CD14-positive monocyte (primary cell): ENCODE data around the gene RPGRIP1L. TPM values are rescaled to one million over a fixed set of nuclear protein-coding genes. Genes with fewer than 3 reads are reported as not detected.

ENCODE experiments used
- DNase-seq, 3 donors: peaks; one replicate each; pipeline ENCODE4 v3.0.0-alpha.2; 2011 to 2022
- H2AFZ ChIP-seq: 2 replicates; pipeline ENCODE4 v1.6.0; 2012; ENCODE audit warnings: mild to moderate bottlenecking, low read depth, low read length, inconsistent platforms; ENCODE audit not compliant: insufficient read depth, poor library complexity, severe bottlenecking
- H3K27ac ChIP-seq, 2 donors: 1 replicate in 1 of 2; 2 replicates in 1 of 2; pipeline ENCODE4 v1.5.1; 2012 to 2013; ENCODE audit warnings: low read length in 2 of 2, control low read depth in 1 of 2, inconsistent platforms in 1 of 2, low read depth in 1 of 2, mild to moderate bottlenecking in 1 of 2
- H3K27me3 ChIP-seq, 2 donors: one replicate each; pipeline versions ENCODE4 v1.6.0 to v1.6.1; 2011 to 2013; ENCODE audit warnings: low read length in 2 of 2; ENCODE audit not compliant: control insufficient read depth in 2 of 2, insufficient read depth in 2 of 2
- H3K36me3 ChIP-seq, 2 donors: replicated peaks in 1 of 2; 1 replicate in 1 of 2; 2 replicates in 1 of 2; pipeline versions ENCODE4 v1.5.1 to v1.6.1; 2012 to 2013; ENCODE audit warnings: low read length in 2 of 2, control low read depth in 1 of 2, inconsistent platforms in 1 of 2, mild to moderate bottlenecking in 1 of 2; ENCODE audit not compliant: insufficient read depth in 2 of 2, control insufficient read depth in 1 of 2
- H3K4me1 ChIP-seq, 2 donors: 1 replicate in 1 of 2; 2 replicates in 1 of 2; pipeline versions ENCODE4 v1.5.1 to v1.6.1; 2012 to 2013; ENCODE audit warnings: low read length in 2 of 2, control low read depth in 1 of 2, inconsistent platforms in 1 of 2, mild to moderate bottlenecking in 1 of 2, moderate library complexity in 1 of 2; ENCODE audit not compliant: insufficient read depth in 2 of 2, control insufficient read depth in 1 of 2
- H3K4me2 ChIP-seq: replicated peaks from 2 replicates; pipeline ENCODE3; 2012; ENCODE audit warnings: low read length, moderate library complexity, mild to moderate bottlenecking; ENCODE audit not compliant: poor library complexity, severe bottlenecking; ENCODE audit errors: extremely low read depth
- H3K4me3 ChIP-seq, 3 experiments: fragments of 200-600 bp in 1 of 3; sonication (generic) in 1 of 3; replicated peaks in 1 of 3; 1 replicate in 2 of 3; 2 replicates in 1 of 3; pipeline ENCODE4 v1.5.1; 2011 to 2013; ENCODE audit warnings: low read length in 3 of 3, mild to moderate bottlenecking in 3 of 3, control low read depth in 2 of 3, low read depth in 2 of 3, inconsistent platforms in 1 of 3, moderate library complexity in 1 of 3
- H3K79me2 ChIP-seq: 2 replicates; pipeline ENCODE4 v1.6.0; 2012; ENCODE audit warnings: mild to moderate bottlenecking, control low read depth, inconsistent platforms, low read length, moderate library complexity; ENCODE audit not compliant: insufficient read depth
- H3K9ac ChIP-seq: 2 replicates; pipeline ENCODE4 v1.6.0; 2017; ENCODE audit warnings: low read length, mild to moderate bottlenecking; ENCODE audit not compliant: insufficient read depth, poor library complexity, severe bottlenecking
- H3K9me3 ChIP-seq, 2 donors: replicated peaks in 1 of 2; 1 replicate in 1 of 2; 2 replicates in 1 of 2; pipeline versions ENCODE4 v1.5.1 to v1.6.1; 2012 to 2013; ENCODE audit warnings: low read length in 2 of 2, control low read depth in 1 of 2; ENCODE audit not compliant: control insufficient read depth in 1 of 2, insufficient read depth in 1 of 2
- H4K20me1 ChIP-seq: 2 replicates; pipeline ENCODE4 v1.6.0; 2012; ENCODE audit warnings: mild to moderate bottlenecking, low read length, control low read depth, moderate library complexity; ENCODE audit not compliant: insufficient read depth
- H3K27ac Mint-ChIP-seq, 7 donors: one replicate each; pipeline ENCODE4 v1.8.0; 2020; ENCODE audit warnings: mild to moderate bottlenecking in 7 of 7, mixed read lengths in 7 of 7, moderate library complexity in 6 of 7, inconsistent platforms in 2 of 7
- H3K27me3 Mint-ChIP-seq, 3 donors: one replicate each; pipeline ENCODE4 v1.8.0; 2021 to 2022; ENCODE audit warnings: low read depth in 3 of 3, mild to moderate bottlenecking in 3 of 3, mixed read lengths in 3 of 3, moderate library complexity in 3 of 3, inconsistent platforms in 1 of 3
- H3K36me3 Mint-ChIP-seq, 2 donors: one replicate each; pipeline ENCODE4 v1.8.0; 2020; ENCODE audit warnings: mixed read lengths in 2 of 2, inconsistent platforms in 1 of 2, mild to moderate bottlenecking in 1 of 2
- H3K4me1 Mint-ChIP-seq: one replicate; pipeline ENCODE4 v1.8.0; 2020; ENCODE audit warnings: mild to moderate bottlenecking, mixed read lengths
- H3K4me3 Mint-ChIP-seq, 2 donors: one replicate each; pipeline ENCODE4 v1.8.0; 2020; ENCODE audit warnings: mild to moderate bottlenecking in 2 of 2, mixed read lengths in 2 of 2, moderate library complexity in 1 of 2
- H3K9me3 Mint-ChIP-seq, 7 donors: one replicate each; pipeline ENCODE4 v1.8.0; 2020 to 2022; ENCODE audit warnings: mixed read lengths in 7 of 7, mild to moderate bottlenecking in 6 of 7, moderate library complexity in 6 of 7, inconsistent platforms in 2 of 7
- WGBS: methylation state at CpG from one replicate; pipeline ENCODE4 v1.1.5; 2013; ENCODE audit warnings: missing lambda C conversion rate; ENCODE audit not compliant: insufficient coverage; 5-methylcytosine and 5-hydroxymethylcytosine counted together
- intact Hi-C, 2 donors: fragments of 100-400 bp; cut with micrococcal nuclease; formaldehyde crosslinking; loops; one replicate each; pipeline versions ENCODE4 v1.15.0 to v1.15.1; 2023
- polyA plus RNA-seq, 3 donors: library from polyadenylated mRNA; depleted of rRNA in 1 of 3; unstranded in 2 of 3; stranded (reverse) in 1 of 3; fragments of 300-500 nt in 2 of 3; fragments of >200 nt in 1 of 3; fragmentation: Illumina TruSeq in 2 of 3; gene quantifications; 1 replicate in 2 of 3; 2 replicates in 1 of 3; pipeline ENCODE4 v1.2.3, GENCODE V29; 2012 to 2021
- TF ChIP-seq, protein P1 (sequence below): fragments of 200-600 bp; IDR thresholded peaks from one replicate; pipeline ENCODE4 v1.8.0; 2022; ENCODE audit warnings: antibody characterized with exemption, mild to moderate bottlenecking

The RPGRIP1L gene
- polyA plus RNA-seq, 3 donors, result 0.11 to 0.18 TPM; not detected in 1

- no peaks in the 10 kb centered on the region for H3K4me1 ChIP-seq
- H3K4me2 ChIP-seq, result no peak overlapping the region
- no peak overlapping the region for H3K4me3 ChIP-seq
- no peak overlapping the region for H3K9ac ChIP-seq
- no peaks in the 10 kb centered on the region for H3K27me3 Mint-ChIP-seq
- DNase-seq, result no peak
- no peaks in the 10 kb centered on the region for H3K27me3 ChIP-seq
- H3K27ac ChIP-seq, result no peak overlapping the region
- no peaks in the 10 kb centered on the region for H3K9me3 ChIP-seq
- H3K9me3 Mint-ChIP-seq, result no peaks in the 10 kb centered on the region
- H4K20me1 ChIP-seq, result no peaks in the 10 kb centered on the region
- TF ChIP-seq, protein P1, sequence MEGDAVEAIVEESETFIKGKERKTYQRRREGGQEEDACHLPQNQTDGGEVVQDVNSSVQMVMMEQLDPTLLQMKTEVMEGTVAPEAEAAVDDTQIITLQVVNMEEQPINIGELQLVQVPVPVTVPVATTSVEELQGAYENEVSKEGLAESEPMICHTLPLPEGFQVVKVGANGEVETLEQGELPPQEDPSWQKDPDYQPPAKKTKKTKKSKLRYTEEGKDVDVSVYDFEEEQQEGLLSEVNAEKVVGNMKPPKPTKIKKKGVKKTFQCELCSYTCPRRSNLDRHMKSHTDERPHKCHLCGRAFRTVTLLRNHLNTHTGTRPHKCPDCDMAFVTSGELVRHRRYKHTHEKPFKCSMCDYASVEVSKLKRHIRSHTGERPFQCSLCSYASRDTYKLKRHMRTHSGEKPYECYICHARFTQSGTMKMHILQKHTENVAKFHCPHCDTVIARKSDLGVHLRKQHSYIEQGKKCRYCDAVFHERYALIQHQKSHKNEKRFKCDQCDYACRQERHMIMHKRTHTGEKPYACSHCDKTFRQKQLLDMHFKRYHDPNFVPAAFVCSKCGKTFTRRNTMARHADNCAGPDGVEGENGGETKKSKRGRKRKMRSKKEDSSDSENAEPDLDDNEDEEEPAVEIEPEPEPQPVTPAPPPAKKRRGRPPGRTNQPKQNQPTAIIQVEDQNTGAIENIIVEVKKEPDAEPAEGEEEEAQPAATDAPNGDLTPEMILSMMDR, result no peak
- no peaks in the 10 kb centered on the region for H3K79me2 ChIP-seq
- no peaks in the 10 kb centered on the region for H3K36me3 Mint-ChIP-seq
- no peaks in the 10 kb centered on the region for H3K4me1 Mint-ChIP-seq
- H3K36me3 ChIP-seq, result no peaks in the 10 kb centered on the region
- no peak overlapping the region for H2AFZ ChIP-seq
- WGBS, result 81% methylated on average over 6 of the region's 7 CpGs
- intact Hi-C loops, result no loop called here
- no peak overlapping the region for H3K27ac Mint-ChIP-seq
- no peak overlapping the region for H3K4me3 Mint-ChIP-seq
Measured at GRCh38 chr16:53664724-53665345, 38.8 kb downstream of the RPGRIP1L start.

- Mint-ChIP-seq H3K4me1 (no peaks in the 10 kb centered on the region), H3K27ac (no peak overlapping the region), H3K9me3 (no peaks in the 10 kb centered on the region), H3K36me3 (no peaks in the 10 kb centered on the region), H3K27me3 (no peaks in the 10 kb centered on the region), H3K4me3 (no peak overlapping the region)
- no peak overlapping the region for H3K27ac ChIP-seq
- no peaks in the 10 kb centered on the region for H3K9me3 ChIP-seq
- TF ChIP-seq, protein P1, result no peak
- no peaks in the 10 kb centered on the region for H3K36me3 ChIP-seq
- H3K4me3 ChIP-seq, result no peak overlapping the region
- no peaks in the 10 kb centered on the region for H3K27me3 ChIP-seq
- intact Hi-C loops, result no loop called here
- H4K20me1 ChIP-seq, result no peaks in the 10 kb centered on the region
- DNase-seq, result no peak
- no peak overlapping the region for H3K4me2 ChIP-seq
- H3K4me1 ChIP-seq, result no peaks in the 10 kb centered on the region
- H2AFZ ChIP-seq, result no peak overlapping the region
- H3K79me2 ChIP-seq, result no peaks in the 10 kb centered on the region
- no peak overlapping the region for H3K9ac ChIP-seq
- WGBS, result no CpG with 5 or more reads among the region's 1 CpG
Measured at GRCh38 chr16:53662072-53662471, 41.6 kb downstream of the RPGRIP1L start.
